ENCODE results near the gene CSGALNACT2. TPM values are rescaled to one million over a fixed set of nuclear protein-coding genes. Genes with fewer than 3 reads are reported as not detected.

Gene CSGALNACT2
- total and polyA plus RNA-seq, 4 donors, result 4.1 to 11.0 (median 6.1) TPM

DNA sequence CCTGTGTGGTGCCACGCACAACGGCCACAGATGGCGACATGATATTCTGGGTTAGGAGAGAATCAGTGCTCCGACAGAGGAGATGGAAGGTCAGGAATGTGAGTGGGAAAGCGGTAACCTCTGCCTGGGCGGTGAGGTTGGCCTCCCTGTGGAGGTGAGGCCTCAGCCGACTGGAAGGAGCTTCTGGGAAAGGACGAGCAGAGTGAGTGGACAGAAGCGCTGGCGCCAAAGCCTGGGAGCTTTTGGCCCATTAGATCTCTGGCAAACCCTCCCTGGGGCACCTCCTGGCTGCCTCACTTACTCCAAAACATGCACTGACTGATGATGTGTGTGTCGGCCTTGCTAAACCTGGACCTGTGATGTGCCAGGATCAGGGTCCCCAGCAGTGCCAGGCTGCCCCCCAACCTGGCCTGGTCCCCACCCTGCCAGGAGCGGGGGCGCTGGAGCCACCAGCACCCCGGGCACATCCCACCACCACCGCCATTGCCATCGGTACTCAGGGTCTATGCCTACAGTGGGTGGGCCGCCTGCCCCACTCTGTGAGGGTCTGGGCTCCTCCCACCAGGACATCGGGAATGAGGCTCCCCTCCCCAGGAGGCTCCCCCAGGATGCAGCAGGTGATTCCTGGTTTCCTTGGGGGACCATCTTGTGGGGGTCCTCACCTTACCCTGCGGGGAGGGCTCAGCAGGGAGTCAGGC is 77.7 kb downstream of the CSGALNACT2 start:
- no peak overlapping the region for H3K27ac ChIP-seq (ENCODE audit: low read depth in 1 of 2, low read length in 2 of 2)
- H3K9ac ChIP-seq (ENCODE audit: low read depth in 1 of 2, low read length in 2 of 2), result no peak overlapping the region
- H3K4me1 ChIP-seq (ENCODE audit: control insufficient read depth in 4 of 4, insufficient read depth in 4 of 4, low read length in 3 of 4), result no peaks in the 10 kb centered on the region
- H3K4me3 ChIP-seq (ENCODE audit: low read depth in 1 of 3, low read length in 3 of 3), result no peak overlapping the region
- no peak for TF ChIP-seq RAD21 (IDR thresholded peaks at IDR 0.05)
- no peaks in the 10 kb centered on the region for H3K9me3 ChIP-seq (ENCODE audit: control insufficient read depth in 4 of 4, low read length in 3 of 4)
- no peak for DNase-seq (ENCODE audit: low spot score)
- WGBS, result 90% methylated on average over 19 of the region's 19 CpGs
- H3K27me3 ChIP-seq (ENCODE audit: control insufficient read depth in 4 of 4, insufficient read depth in 4 of 4, low read length in 3 of 4), result no peaks in the 10 kb centered on the region
- no peaks in the 10 kb centered on the region for H3K36me3 ChIP-seq (ENCODE audit: control insufficient read depth in 4 of 4, insufficient read depth in 3 of 4, low read depth in 1 of 4, low read length in 3 of 4)

DNA sequence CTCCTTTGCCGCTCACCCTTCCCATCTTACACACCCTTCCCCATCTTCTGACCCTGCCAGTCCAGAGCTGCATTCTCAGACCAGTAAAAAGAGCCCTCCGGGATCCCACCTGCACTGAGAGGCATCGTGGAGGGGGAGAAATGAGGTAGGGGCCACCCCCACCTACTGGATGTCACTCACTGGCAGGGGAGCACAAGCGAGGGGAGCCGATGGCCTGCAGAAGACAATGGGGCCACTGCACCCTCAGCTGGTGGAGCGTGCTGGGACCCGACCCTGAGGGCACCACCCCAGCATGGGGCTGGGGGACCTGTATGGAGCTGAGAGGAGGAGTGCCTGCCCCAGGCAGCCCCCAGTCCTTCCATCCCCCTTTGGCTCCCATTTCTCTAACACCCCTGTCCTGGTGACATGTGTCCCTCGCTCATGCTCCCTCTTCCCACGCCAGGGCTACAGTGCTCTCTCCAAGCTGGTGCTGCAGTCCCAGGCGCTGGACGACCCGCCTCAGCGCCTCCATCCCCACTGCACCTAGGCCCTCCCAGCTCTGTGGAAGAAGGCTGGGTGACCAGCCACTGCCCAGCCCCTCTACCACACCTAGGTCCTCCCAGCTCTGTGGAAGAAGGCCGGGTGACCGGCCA is 78.8 kb downstream of the CSGALNACT2 start:
- H3K36me3 ChIP-seq (ENCODE audit: control insufficient read depth in 4 of 4, insufficient read depth in 3 of 4, low read depth in 1 of 4, low read length in 3 of 4), result no peaks in the 10 kb centered on the region
- no peak for TF ChIP-seq SP1 (IDR thresholded peaks at IDR 0.05)
- TF ChIP-seq, protein P1, sequence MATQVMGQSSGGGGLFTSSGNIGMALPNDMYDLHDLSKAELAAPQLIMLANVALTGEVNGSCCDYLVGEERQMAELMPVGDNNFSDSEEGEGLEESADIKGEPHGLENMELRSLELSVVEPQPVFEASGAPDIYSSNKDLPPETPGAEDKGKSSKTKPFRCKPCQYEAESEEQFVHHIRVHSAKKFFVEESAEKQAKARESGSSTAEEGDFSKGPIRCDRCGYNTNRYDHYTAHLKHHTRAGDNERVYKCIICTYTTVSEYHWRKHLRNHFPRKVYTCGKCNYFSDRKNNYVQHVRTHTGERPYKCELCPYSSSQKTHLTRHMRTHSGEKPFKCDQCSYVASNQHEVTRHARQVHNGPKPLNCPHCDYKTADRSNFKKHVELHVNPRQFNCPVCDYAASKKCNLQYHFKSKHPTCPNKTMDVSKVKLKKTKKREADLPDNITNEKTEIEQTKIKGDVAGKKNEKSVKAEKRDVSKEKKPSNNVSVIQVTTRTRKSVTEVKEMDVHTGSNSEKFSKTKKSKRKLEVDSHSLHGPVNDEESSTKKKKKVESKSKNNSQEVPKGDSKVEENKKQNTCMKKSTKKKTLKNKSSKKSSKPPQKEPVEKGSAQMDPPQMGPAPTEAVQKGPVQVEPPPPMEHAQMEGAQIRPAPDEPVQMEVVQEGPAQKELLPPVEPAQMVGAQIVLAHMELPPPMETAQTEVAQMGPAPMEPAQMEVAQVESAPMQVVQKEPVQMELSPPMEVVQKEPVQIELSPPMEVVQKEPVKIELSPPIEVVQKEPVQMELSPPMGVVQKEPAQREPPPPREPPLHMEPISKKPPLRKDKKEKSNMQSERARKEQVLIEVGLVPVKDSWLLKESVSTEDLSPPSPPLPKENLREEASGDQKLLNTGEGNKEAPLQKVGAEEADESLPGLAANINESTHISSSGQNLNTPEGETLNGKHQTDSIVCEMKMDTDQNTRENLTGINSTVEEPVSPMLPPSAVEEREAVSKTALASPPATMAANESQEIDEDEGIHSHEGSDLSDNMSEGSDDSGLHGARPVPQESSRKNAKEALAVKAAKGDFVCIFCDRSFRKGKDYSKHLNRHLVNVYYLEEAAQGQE (IDR thresholded peaks at IDR 0.05), result no peak
- TF ChIP-seq, protein P2, sequence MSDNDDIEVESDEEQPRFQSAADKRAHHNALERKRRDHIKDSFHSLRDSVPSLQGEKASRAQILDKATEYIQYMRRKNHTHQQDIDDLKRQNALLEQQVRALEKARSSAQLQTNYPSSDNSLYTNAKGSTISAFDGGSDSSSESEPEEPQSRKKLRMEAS (IDR thresholded peaks at IDR 0.05), result no peak
- no peak for TF ChIP-seq FOXA1 (IDR thresholded peaks at IDR 0.05)
- no peak for TF ChIP-seq FOXA2 (IDR thresholded peaks at IDR 0.05)
- no peak for TF ChIP-seq NR2F2 (IDR thresholded peaks at IDR 0.05)
- TF ChIP-seq, protein P3, sequence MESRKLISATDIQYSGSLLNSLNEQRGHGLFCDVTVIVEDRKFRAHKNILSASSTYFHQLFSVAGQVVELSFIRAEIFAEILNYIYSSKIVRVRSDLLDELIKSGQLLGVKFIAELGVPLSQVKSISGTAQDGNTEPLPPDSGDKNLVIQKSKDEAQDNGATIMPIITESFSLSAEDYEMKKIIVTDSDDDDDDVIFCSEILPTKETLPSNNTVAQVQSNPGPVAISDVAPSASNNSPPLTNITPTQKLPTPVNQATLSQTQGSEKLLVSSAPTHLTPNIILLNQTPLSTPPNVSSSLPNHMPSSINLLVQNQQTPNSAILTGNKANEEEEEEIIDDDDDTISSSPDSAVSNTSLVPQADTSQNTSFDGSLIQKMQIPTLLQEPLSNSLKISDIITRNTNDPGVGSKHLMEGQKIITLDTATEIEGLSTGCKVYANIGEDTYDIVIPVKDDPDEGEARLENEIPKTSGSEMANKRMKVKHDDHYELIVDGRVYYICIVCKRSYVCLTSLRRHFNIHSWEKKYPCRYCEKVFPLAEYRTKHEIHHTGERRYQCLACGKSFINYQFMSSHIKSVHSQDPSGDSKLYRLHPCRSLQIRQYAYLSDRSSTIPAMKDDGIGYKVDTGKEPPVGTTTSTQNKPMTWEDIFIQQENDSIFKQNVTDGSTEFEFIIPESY (IDR thresholded peaks at IDR 0.05), result no peak
- no peak overlapping the region for H3K27ac ChIP-seq (ENCODE audit: low read depth in 1 of 2, low read length in 2 of 2)
- H3K27me3 ChIP-seq (ENCODE audit: control insufficient read depth in 4 of 4, insufficient read depth in 4 of 4, low read length in 3 of 4), result no peaks in the 10 kb centered on the region
- H3K4me3 ChIP-seq (ENCODE audit: low read depth in 1 of 3, low read length in 3 of 3), result no peak overlapping the region
- no peak for DNase-seq (ENCODE audit: low spot score)
- H3K4me1 ChIP-seq (ENCODE audit: control insufficient read depth in 4 of 4, insufficient read depth in 4 of 4, low read length in 3 of 4), result no peaks in the 10 kb centered on the region
- H3K9me3 ChIP-seq (ENCODE audit: control insufficient read depth in 4 of 4, low read length in 3 of 4), result no peaks in the 10 kb centered on the region
- 86% methylated on average over 15 of the region's 15 CpGs for WGBS
- no peak overlapping the region for H3K9ac ChIP-seq (ENCODE audit: low read depth in 1 of 2, low read length in 2 of 2)

DNA sequence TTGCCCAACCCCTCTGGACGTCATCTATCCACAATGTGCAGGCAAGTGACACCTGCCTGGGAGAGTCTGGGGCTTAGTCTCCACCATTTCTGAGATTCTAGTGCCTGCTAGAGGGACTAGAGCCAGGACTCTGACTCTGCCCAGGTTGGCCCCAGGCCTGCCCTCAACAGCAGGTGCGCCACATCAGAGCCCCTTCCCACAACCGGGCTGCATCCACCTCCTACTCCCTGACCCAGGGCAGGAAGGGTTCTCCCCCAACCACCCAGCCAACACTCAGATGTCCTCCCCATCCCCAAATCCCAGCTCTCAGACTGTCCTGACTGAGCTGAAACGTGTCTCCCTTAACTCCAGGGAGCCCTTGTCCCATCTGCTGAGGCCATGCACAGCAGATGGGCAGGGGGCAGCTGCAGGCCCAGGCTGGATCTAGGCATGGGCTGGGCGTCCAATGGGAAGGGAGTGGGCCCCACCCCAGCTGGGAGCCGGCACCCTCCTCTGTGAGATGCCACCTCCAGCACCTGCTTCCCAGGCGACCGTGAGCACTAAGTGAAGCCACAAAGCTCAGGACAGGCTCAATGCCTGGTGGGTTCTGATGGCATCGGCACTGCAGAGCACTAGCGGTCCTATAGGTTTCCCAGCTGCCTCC is 79.4 kb downstream of the CSGALNACT2 start:
- Histone ChIP-seq H3K9me3 (ENCODE audit: control insufficient read depth in 4 of 4, low read length in 3 of 4) (no peaks in the 10 kb centered on the region), H3K36me3 (ENCODE audit: control insufficient read depth in 4 of 4, insufficient read depth in 3 of 4, low read depth in 1 of 4, low read length in 3 of 4) (no peaks in the 10 kb centered on the region), H3K9ac (ENCODE audit: low read depth in 1 of 2, low read length in 2 of 2) (no peak overlapping the region), H3K4me3 (ENCODE audit: low read depth in 1 of 3, low read length in 3 of 3) (no peak overlapping the region), H3K27ac (ENCODE audit: low read depth in 1 of 2, low read length in 2 of 2) (no peak overlapping the region), H3K4me1 (ENCODE audit: control insufficient read depth in 4 of 4, insufficient read depth in 4 of 4, low read length in 3 of 4) (no peaks in the 10 kb centered on the region), H3K27me3 (ENCODE audit: control insufficient read depth in 4 of 4, insufficient read depth in 4 of 4, low read length in 3 of 4) (no peaks in the 10 kb centered on the region)
- 87% methylated on average over 10 of the region's 10 CpGs for WGBS
- no peak for DNase-seq (ENCODE audit: low spot score)
- TF ChIP-seq SP1 (IDR thresholded peaks at IDR 0.05) (no peak), EGR1 (IDR thresholded peaks at IDR 0.05; ENCODE audit: low read depth in 2 of 2) (no peak), TAF1 (conservative IDR thresholded peaks at IDR 0.05) (no peak), GABPA (IDR thresholded peaks at IDR 0.05 in 1 of 2, conservative IDR thresholded peaks at IDR 0.05 in 1 of 2) (no peak), RAD21 (IDR thresholded peaks at IDR 0.05) (no peak), HNF4G (IDR thresholded peaks at IDR 0.05) (no peak), FOXA2 (IDR thresholded peaks at IDR 0.05) (no peak)
- TF ChIP-seq, protein P4, sequence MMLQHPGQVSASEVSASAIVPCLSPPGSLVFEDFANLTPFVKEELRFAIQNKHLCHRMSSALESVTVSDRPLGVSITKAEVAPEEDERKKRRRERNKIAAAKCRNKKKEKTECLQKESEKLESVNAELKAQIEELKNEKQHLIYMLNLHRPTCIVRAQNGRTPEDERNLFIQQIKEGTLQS (IDR thresholded peaks at IDR 0.05), result no peak
- TF ChIP-seq, protein P2 (IDR thresholded peaks at IDR 0.05), result no peak
- TF ChIP-seq, protein P5, sequence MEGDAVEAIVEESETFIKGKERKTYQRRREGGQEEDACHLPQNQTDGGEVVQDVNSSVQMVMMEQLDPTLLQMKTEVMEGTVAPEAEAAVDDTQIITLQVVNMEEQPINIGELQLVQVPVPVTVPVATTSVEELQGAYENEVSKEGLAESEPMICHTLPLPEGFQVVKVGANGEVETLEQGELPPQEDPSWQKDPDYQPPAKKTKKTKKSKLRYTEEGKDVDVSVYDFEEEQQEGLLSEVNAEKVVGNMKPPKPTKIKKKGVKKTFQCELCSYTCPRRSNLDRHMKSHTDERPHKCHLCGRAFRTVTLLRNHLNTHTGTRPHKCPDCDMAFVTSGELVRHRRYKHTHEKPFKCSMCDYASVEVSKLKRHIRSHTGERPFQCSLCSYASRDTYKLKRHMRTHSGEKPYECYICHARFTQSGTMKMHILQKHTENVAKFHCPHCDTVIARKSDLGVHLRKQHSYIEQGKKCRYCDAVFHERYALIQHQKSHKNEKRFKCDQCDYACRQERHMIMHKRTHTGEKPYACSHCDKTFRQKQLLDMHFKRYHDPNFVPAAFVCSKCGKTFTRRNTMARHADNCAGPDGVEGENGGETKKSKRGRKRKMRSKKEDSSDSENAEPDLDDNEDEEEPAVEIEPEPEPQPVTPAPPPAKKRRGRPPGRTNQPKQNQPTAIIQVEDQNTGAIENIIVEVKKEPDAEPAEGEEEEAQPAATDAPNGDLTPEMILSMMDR (IDR thresholded peaks at IDR 0.05; ENCODE audit: low read depth, low read length, missing input control), result no peak
